HepG2 (cell line): ENCODE data around the gene HCFC2. TPM values are rescaled to one million over a fixed set of nuclear protein-coding genes. Genes with fewer than 3 reads are reported as not detected.

ENCODE experiments used
- ATAC-seq: fragments of 200-7000 bp; cut with Tn5 transposase; 3 replicates; pipeline ENCODE4 v1.9.1; 2020; ENCODE audit warnings: mild to moderate bottlenecking, moderate library complexity
- BruUV-seq: library from RNA; stranded (reverse); fragments of 400-500 nt; replicated peaks from 2 replicates; lab custom pipeline; 2021; lab: Mats Ljungman, UMichigan
- CTCF ChIA-PET: fragments of 300-600 bp; formaldehyde crosslinking; extraction: SDS; loops from one replicate; lab custom pipeline; 2021; ENCODE audit warnings: low total read pairs, inconsistent platforms, low intra/inter-chr PET ratio; lab: Yijun Ruan, JAX
- POLR2A ChIA-PET: fragments of 350-600 bp; sonication (Branson Sonifier 250); formaldehyde crosslinking; loops from one replicate; lab custom pipeline; 2020; ENCODE audit warnings: antibody characterized with exemption, inconsistent platforms; lab: Yijun Ruan, JAX
- DNase-seq: peaks from one replicate; pipeline ENCODE4 v3.0.0-alpha.2; 2015; ENCODE audit warnings: low spot score
- FAIRE-seq: peaks from 3 replicates; lab custom pipeline; 2011; peaks lifted over from hg19 to GRCh38; lab: Jason Lieb, UNC
- H2AFZ ChIP-seq: one replicate; pipeline ENCODE4 v1.6.1; 2011; ENCODE audit warnings: low read length, inconsistent platforms
- H3K27ac ChIP-seq: fragments of 300-600 bp; 3 replicates; pipeline ENCODE4 v1.8.0; 2011; ENCODE audit warnings: mixed run types, mild to moderate bottlenecking, mixed read lengths, low read length, inconsistent platforms; ENCODE audit not compliant: insufficient read depth; ENCODE audit errors: extremely low read length
- H3K27me3 ChIP-seq, 2 experiments: fragments of 200-600 bp in 1 of 2; 2 replicates in 1 of 2; 3 replicates in 1 of 2; pipeline versions ENCODE4 v1.6.0 to v1.8.0; 2011; ENCODE audit warnings: low read length in 2 of 2, mild to moderate bottlenecking in 2 of 2, moderate library complexity in 2 of 2, inconsistent platforms in 1 of 2; ENCODE audit not compliant: insufficient read depth in 2 of 2, control insufficient read depth in 1 of 2
- H3K36me3 ChIP-seq, 2 experiments: fragments of 200-600 bp in 1 of 2; replicated peaks in 1 of 2; 2 replicates in 1 of 2; 3 replicates in 1 of 2; pipeline versions ENCODE4 v1.5.1 to v1.8.0; 2011; ENCODE audit warnings: low read length in 2 of 2, inconsistent platforms in 1 of 2; ENCODE audit not compliant: insufficient read depth in 2 of 2, control insufficient read depth in 1 of 2
- H3K4me1 ChIP-seq: 2 replicates; pipeline ENCODE4 v1.5.1; 2012; ENCODE audit warnings: low read length, inconsistent platforms; ENCODE audit not compliant: insufficient read depth
- H3K4me2 ChIP-seq: 2 replicates; pipeline ENCODE4 v1.6.0; 2011; ENCODE audit warnings: low read depth, low read length, inconsistent platforms
- H3K4me3 ChIP-seq, 3 experiments: fragments of 200-600 bp in 1 of 3; sonication (generic), shearing (Covaris generic) in 1 of 3; replicated peaks in 1 of 3; 2 replicates each; pipeline ENCODE4 v1.5.1; 2011 to 2016; ENCODE audit warnings: low read length in 3 of 3, inconsistent platforms in 2 of 3, low read depth in 2 of 3, mild to moderate bottlenecking in 2 of 3, control low read depth in 1 of 3, mixed read lengths in 1 of 3; ENCODE audit not compliant: insufficient read depth in 1 of 3
- H3K79me2 ChIP-seq: one replicate; pipeline ENCODE4 v1.6.1; 2011; ENCODE audit warnings: low read length, inconsistent platforms; ENCODE audit not compliant: insufficient read depth
- H3K9ac ChIP-seq: 2 replicates; pipeline ENCODE4 v1.6.0; 2011; ENCODE audit warnings: mild to moderate bottlenecking, low read depth, low read length, inconsistent platforms; ENCODE audit not compliant: insufficient read depth
- H3K9me3 ChIP-seq: 2 replicates; pipeline ENCODE4 v1.5.1; 2012; ENCODE audit warnings: mild to moderate bottlenecking, low read length
- H4K20me1 ChIP-seq: 2 replicates; pipeline ENCODE4 v1.6.0; 2011; ENCODE audit warnings: inconsistent platforms, mild to moderate bottlenecking, low read length, moderate library complexity; ENCODE audit not compliant: insufficient read depth
- CHD2 ChIP-seq: IDR thresholded peaks from 2 replicates; pipeline ENCODE4 v1.6.1; 2011; ENCODE audit warnings: low read depth, low read length, improper control_type of control experiment
- FOXM1 ChIP-seq: sonication (generic); formaldehyde crosslinking; IDR thresholded peaks from 2 replicates; pipeline ENCODE4 v1.5.0; 2020; ENCODE audit warnings: missing genetic modification reagents
- HDAC2 ChIP-seq: sonication (generic); formaldehyde crosslinking; IDR thresholded peaks from 2 replicates; pipeline ENCODE4 v1.4.0; 2020; ENCODE audit warnings: missing genetic modification reagents
- KMT2B ChIP-seq: IDR thresholded peaks from 2 replicates; pipeline ENCODE4 v1.6.1; 2016; ENCODE audit warnings: missing genetic modification reagents, missing compliant biosample characterization
- MBNL3 ChIP-seq: fragments of 250-450 bp; sonication (Bioruptor Pico); conservative IDR thresholded peaks from 2 replicates; pipeline ENCODE4 v1.8.0; 2022; ENCODE audit warnings: mild to moderate bottlenecking, inconsistent platforms
- MLLT10 ChIP-seq: sonication (generic); formaldehyde crosslinking; IDR thresholded peaks from 2 replicates; pipeline ENCODE4 v1.4.0; 2020; ENCODE audit warnings: missing genetic modification reagents
- NFE2L2 ChIP-seq: fragments of 150-350 bp; IDR thresholded peaks from 2 replicates; pipeline ENCODE4 v1.6.1; 2014; ENCODE audit warnings: low read length
- NR3C1 ChIP-seq: sonication (generic); formaldehyde crosslinking; IDR thresholded peaks from 2 replicates; pipeline ENCODE4 v1.4.0; 2020; ENCODE audit warnings: missing genetic modification reagents
- PCBP2 ChIP-seq: fragments of 200-400 bp; formaldehyde crosslinking; optimal IDR thresholded peaks from 2 replicates; pipeline ENCODE3; 2018; ENCODE audit warnings: low read length, low read depth; ENCODE audit not compliant: poor library complexity, severe bottlenecking
- PRMT3 ChIP-seq: sonication (generic); formaldehyde crosslinking; IDR thresholded peaks from 2 replicates; pipeline ENCODE4 v1.8.1; 2022; ENCODE audit warnings: low read depth, mild to moderate bottlenecking, moderate library complexity, missing genetic modification reagents, borderline replicate concordance
- RFX1 ChIP-seq: fragments of 450-650 bp; IDR thresholded peaks from 2 replicates; pipeline ENCODE4 v1.6.1; 2017
- RFXAP ChIP-seq: sonication (generic); formaldehyde crosslinking; IDR thresholded peaks from 2 replicates; pipeline ENCODE4 v1.4.0; 2020; ENCODE audit warnings: missing genetic modification reagents, borderline replicate concordance
- STAT5B ChIP-seq: sonication (generic); formaldehyde crosslinking; IDR thresholded peaks from 2 replicates; pipeline ENCODE4 v1.4.0; 2020; ENCODE audit warnings: missing genetic modification reagents
- TEAD2 ChIP-seq: sonication (generic); formaldehyde crosslinking; IDR thresholded peaks from 2 replicates; pipeline ENCODE4 v1.9.0; 2021; ENCODE audit warnings: missing genetic modification reagents
- ZNF564 ChIP-seq: sonication (generic); formaldehyde crosslinking; IDR thresholded peaks from 2 replicates; pipeline ENCODE4 v1.8.1; 2023; ENCODE audit warnings: mild to moderate bottlenecking, missing genetic modification reagents
- ZNF724P ChIP-seq: sonication (generic); formaldehyde crosslinking; IDR thresholded peaks from 2 replicates; pipeline ENCODE4 v1.8.0; 2022; ENCODE audit warnings: missing genetic modification reagents, borderline replicate concordance
- ZNF879 ChIP-seq: sonication (generic); formaldehyde crosslinking; IDR thresholded peaks from 2 replicates; pipeline ENCODE4 v1.8.1; 2023; ENCODE audit warnings: missing genetic modification reagents
- in situ Hi-C: cut with HindIII; loops from 2 replicates; pipeline ENCODE4 v1.10.0; 2017; ENCODE audit warnings: low pct_unique_long_range_greater_than_20kb; ENCODE audit not compliant: extremely low pct_ligation_motif_present
- intact Hi-C: fragments of 100-400 bp; cut with micrococcal nuclease; formaldehyde crosslinking; loops from one replicate; pipeline ENCODE4 v1.10.0; 2022; ENCODE audit not compliant: unreplicated experiment
- polyA plus RNA-seq, 8 experiments: library from polyadenylated mRNA; depleted of rRNA in 3 of 8; stranded (reverse) in 7 of 8; unstranded in 1 of 8; fragments of >200 nt; fragmentation: Illumina TruSeq in 4 of 8; extraction: Trizol in 4 of 8; gene quantifications; 2 replicates each; pipeline versions ENCODE4 v1.2.1 to v1.2.3, GENCODE V29; 2011 to 2016; ENCODE audit warnings: low read depth in 4 of 8, missing spikeins in 1 of 8, mixed read lengths in 1 of 8; ENCODE audit not compliant: insufficient read depth in 1 of 8
- total RNA-seq, 5 experiments: library from RNA; depleted of rRNA; stranded (reverse); fragments of >200 nt; fragmentation: Illumina TruSeq; extraction: Trizol; gene quantifications; 2 replicates each; pipeline ENCODE4 v1.2.3, GENCODE V29; 2016; ENCODE audit warnings: low read depth in 1 of 5
- TF ChIP-seq, protein P1 (sequence below): sonication (generic); formaldehyde crosslinking; IDR thresholded peaks from 2 replicates; pipeline ENCODE4 v1.4.0; 2020; ENCODE audit warnings: missing genetic modification reagents, borderline replicate concordance
- TF ChIP-seq, protein P2 (sequence below): IDR thresholded peaks from 2 replicates; pipeline ENCODE4 v1.6.1; 2016; ENCODE audit warnings: missing biosample characterization, missing genetic modification reagents, low read depth

HCFC2 gene
- total and polyA plus RNA-seq, 2 of the 13 experiments (the other 11 are each of a cell fraction or from before 2014, with no cell fraction given), result 3.7 to 4.9 TPM

DNA sequence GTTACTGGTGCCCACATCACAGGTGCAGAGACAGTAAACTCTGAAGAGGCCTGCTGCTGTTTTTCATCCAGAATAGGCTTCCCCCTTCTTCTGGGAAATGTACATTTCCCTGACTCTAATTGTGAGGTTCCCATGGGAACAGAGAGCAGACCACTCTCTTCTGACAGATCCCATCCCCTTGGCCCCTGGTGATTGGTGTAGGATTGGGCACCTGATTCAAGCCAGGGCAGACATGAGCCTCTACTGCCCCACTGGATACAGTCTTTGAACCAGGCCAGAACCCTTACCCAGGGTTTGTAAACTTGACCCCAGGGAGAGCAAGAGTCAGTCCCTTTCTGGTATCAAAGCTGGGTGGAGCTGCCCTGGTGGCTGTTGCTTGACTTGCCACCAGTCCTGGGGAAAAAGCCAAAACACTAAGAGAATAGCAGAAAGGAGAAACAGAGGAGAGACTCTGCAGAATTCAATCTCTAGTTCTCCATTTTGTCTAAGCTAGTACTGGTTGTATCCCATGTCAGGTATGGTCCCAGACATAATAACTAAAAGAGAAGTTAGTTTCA lies 88.4 kb downstream of the HCFC2 start:
- peak; percentile 44 for ATAC-seq

More for the DNA sequence above, 88.4 kb downstream of the HCFC2 start:
- ChIA-PET POLR2A (no interaction called here), CTCF (no interaction called here)
- FAIRE-seq (no peak), DNase-seq (no peak)
- no TSS peak for BruUV-seq
- Histone ChIP-seq H2AFZ (no peak overlapping the region), H3K4me1 (no peaks in the 10 kb centered on the region), H3K27me3 (peaks cover 0 to 4% of the 10 kb centered on the region in 2 experiments; a peak in 1 of 5 replicates), H3K27ac (no peak overlapping the region), H3K9me3 (no peaks in the 10 kb centered on the region), H3K4me3 (no peak overlapping the region), H3K79me2 (no peaks in the 10 kb centered on the region), H3K9ac (no peak overlapping the region), H3K36me3 (no peaks in the 10 kb centered on the region), H3K4me2 (no peak overlapping the region), H4K20me1 (no peaks in the 10 kb centered on the region)
- TF ChIP-seq STAT5B (CRISPR knock-in tag) (no peak), MLLT10 (CRISPR knock-in tag) (no peak), ZNF724P (no peak), KMT2B (CRISPR knock-in tag) (no peak), FOXM1 (no peak), NFE2L2 (no peak), ZNF879 (CRISPR knock-in tag) (no peak), CHD2 (no peak), PRMT3 (CRISPR knock-in tag) (no peak), PCBP2 (no peak), RFX1 (no peak), ZNF564 (no peak), MBNL3 (CRISPR knock-in tag) (no peak), HDAC2 (CRISPR knock-in tag) (no peak), TEAD2 (CRISPR knock-in tag) (no peak), RFXAP (no peak), NR3C1 (CRISPR knock-in tag) (no peak)
- TF ChIP-seq, protein P1, sequence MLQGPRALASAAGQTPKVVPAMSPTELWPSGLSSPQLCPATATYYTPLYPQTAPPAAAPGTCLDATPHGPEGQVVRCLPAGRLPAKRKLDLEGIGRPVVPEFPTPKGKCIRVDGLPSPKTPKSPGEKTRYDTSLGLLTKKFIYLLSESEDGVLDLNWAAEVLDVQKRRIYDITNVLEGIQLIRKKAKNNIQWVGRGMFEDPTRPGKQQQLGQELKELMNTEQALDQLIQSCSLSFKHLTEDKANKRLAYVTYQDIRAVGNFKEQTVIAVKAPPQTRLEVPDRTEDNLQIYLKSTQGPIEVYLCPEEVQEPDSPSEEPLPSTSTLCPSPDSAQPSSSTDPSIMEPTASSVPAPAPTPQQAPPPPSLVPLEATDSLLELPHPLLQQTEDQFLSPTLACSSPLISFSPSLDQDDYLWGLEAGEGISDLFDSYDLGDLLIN, result no peak
- TF ChIP-seq, protein P2, sequence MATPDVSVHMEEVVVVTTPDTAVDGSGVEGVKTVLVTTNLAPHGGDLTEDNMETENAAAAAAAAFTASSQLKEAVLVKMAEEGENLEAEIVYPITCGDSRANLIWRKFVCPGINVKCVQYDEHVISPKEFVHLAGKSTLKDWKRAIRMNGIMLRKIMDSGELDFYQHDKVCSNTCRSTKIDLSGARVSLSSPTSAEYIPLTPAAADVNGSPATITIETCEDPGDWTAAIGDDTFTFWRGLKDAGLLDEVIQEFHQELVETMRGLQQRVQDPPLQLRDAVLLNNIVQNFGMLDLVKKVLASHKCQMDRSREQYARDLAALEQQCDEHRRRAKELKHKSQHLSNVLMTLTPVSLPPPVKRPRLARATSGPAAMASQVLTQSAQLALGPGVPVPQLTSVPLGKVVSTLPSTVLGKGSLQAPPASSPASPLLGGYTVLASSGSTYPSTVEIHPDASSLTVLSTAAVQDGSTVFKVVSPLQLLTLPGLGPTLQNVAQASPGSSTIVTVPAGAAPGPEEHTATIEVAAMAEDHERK, result no peak
- in situ Hi-C loops, result no loop called here
- intact Hi-C loops, result no loop called here
